ENCODE measurements around the gene CCDC172.

The CCDC172 gene, protein sequence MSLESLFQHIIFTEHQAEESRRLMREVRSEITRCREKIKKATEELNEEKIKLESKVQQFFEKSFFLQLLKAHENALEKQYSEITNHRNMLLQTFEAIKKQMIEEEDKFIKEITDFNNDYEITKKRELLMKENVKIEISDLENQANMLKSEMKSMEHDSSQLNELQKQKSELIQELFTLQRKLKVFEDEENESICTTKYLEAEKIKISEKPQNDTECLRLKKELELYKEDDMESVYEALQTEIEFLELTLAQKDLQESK

DNA sequence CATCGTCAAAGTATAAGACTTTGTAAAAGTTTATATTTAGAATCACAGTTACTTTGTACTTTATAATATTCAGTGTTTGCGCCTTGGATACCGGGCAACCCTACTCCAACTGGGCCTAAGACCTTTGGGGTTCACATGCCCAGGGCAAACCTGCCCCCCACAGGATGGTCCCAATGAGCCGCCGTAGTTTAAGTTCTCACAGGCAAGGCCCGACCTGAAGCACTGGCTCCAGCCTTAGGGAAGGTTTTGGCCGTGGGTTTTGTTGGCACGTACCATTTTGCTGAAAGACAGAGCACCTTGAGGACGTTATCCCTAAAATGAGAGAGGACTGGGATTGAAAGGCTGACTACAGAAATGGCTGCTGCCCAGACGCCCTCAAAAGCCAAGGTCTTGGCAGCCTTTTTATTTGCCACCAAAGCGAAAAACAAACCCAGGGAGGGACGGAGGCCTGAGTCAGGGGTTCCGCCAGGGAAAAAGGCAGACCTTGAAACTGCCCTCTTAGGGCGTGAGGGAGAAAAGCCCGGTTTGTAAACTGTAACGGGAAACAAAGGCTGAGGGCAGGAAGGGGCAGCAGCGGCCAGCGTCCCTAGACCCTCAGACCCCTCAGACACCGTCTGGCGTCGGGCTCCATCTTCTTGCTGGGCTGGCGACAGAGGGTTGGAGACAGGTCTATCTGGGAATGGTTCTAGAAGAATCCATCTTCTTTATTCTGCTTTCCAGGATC lies at the start of gene CCDC172:
Gene CCDC172, plus strand, starts transcription at position 222 of the 724 bp plus-strand sequence. CDS start 564 bp downstream, outside the sequence.
- Histone ChIP-seq H4K20me1 (ENCODE audit: low read depth, low read length) (no peaks in the 10 kb centered on the region), H3K36me3 (ENCODE audit: low read length) (no peaks in the 10 kb centered on the region), H3K9me2 (replicated peaks; ENCODE audit: insufficient read depth, low read length) (no peaks in the 10 kb centered on the region), H3K4me3 (ENCODE audit: insufficient read depth, low read length, poor library complexity, severe bottlenecking) (no peak within 1 kb of the TSS), H3K79me2 (ENCODE audit: insufficient read depth, low read length) (no peaks in the 10 kb centered on the region), H3K27ac (ENCODE audit: low read depth, low read length) (no peak within 1 kb of the TSS), H2AFZ (ENCODE audit: low read depth, low read length, severe bottlenecking) (no peak within 1 kb of the TSS), H3K4me2 (ENCODE audit: low read depth, low read length, poor library complexity, severe bottlenecking) (no peak within 1 kb of the TSS), H3F3A (ENCODE audit: insufficient read depth) (no peaks in the 10 kb centered on the region), H3K9me3 (ENCODE audit: insufficient read depth, low read length) (no peaks in the 10 kb centered on the region), H3K27me3 (ENCODE audit: low read length) (no peaks in the 10 kb centered on the region), H3K9ac (ENCODE audit: low read length) (no peak within 1 kb of the TSS)
- TF ChIP-seq CTCF (IDR thresholded peaks at IDR 0.05; ENCODE audit: insufficient read depth, low read length, poor library complexity, severe bottlenecking), result no peak
- TF ChIP-seq EZH2phosphoT487 (conservative IDR thresholded peaks at IDR 0.05; ENCODE audit: low read length), result no peak

- no peaks in the 10 kb centered on the region for H3K9me2 ChIP-seq (replicated peaks; ENCODE audit: insufficient read depth, low read length)
- H2AFZ ChIP-seq (ENCODE audit: low read depth, low read length, severe bottlenecking), result no peak overlapping the region
- TF ChIP-seq CTCF (IDR thresholded peaks at IDR 0.05; ENCODE audit: insufficient read depth, low read length, poor library complexity, severe bottlenecking), result no peak
- TF ChIP-seq EZH2phosphoT487 (conservative IDR thresholded peaks at IDR 0.05; ENCODE audit: low read length), result no peak
- no peak overlapping the region for H3K4me2 ChIP-seq (ENCODE audit: low read depth, low read length, poor library complexity, severe bottlenecking)
- H3F3A ChIP-seq (ENCODE audit: insufficient read depth), result no peaks in the 10 kb centered on the region
- H3K9me3 ChIP-seq (ENCODE audit: insufficient read depth, low read length), result no peaks in the 10 kb centered on the region
- H4K20me1 ChIP-seq (ENCODE audit: low read depth, low read length), result no peaks in the 10 kb centered on the region
- no peaks in the 10 kb centered on the region for H3K36me3 ChIP-seq (ENCODE audit: low read length)
- H3K79me2 ChIP-seq (ENCODE audit: insufficient read depth, low read length), result no peaks in the 10 kb centered on the region
- H3K9ac ChIP-seq (ENCODE audit: low read length), result no peak overlapping the region
- no peak overlapping the region for H3K4me3 ChIP-seq (ENCODE audit: insufficient read depth, low read length, poor library complexity, severe bottlenecking)
- no peaks in the 10 kb centered on the region for H3K27me3 ChIP-seq (ENCODE audit: low read length)
- no peak overlapping the region for H3K27ac ChIP-seq (ENCODE audit: low read depth, low read length)
Observed at GRCh38 chr10:116276981-116277380, 47.3 kb upstream of the CCDC172 start.

DNA sequence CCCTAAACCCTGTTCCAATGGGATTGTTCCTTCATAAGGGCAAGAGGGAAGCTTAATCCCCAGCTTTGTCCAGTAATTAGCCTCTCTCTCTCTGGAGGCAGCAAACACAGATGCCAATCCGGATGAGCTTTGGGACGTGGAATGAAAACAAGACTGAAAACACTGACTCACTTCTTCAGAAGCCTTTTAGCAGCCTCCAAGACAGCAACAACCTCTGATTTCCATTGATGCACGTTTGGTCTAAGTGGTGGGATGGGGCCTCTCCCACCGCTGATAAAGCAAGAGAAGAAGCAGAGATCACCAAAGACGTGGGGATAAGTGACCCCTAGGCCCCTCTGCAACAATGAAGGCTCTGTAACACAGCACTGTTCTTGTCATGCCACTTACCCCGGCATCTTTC lies 45.4 kb upstream of the CCDC172 start:
- H3K9me2 ChIP-seq (replicated peaks; ENCODE audit: insufficient read depth, low read length), result no peaks in the 10 kb centered on the region
- no peak overlapping the region for H3K27ac ChIP-seq (ENCODE audit: low read depth, low read length)
- H3K9me3 ChIP-seq (ENCODE audit: insufficient read depth, low read length), result no peaks in the 10 kb centered on the region
- no peak for TF ChIP-seq CTCF (IDR thresholded peaks at IDR 0.05; ENCODE audit: insufficient read depth, low read length, poor library complexity, severe bottlenecking)
- no peak for TF ChIP-seq EZH2phosphoT487 (conservative IDR thresholded peaks at IDR 0.05; ENCODE audit: low read length)
- H2AFZ ChIP-seq (ENCODE audit: low read depth, low read length, severe bottlenecking), result no peak overlapping the region
- no peaks in the 10 kb centered on the region for H3F3A ChIP-seq (ENCODE audit: insufficient read depth)
- no peak overlapping the region for H3K9ac ChIP-seq (ENCODE audit: low read length)
- H3K79me2 ChIP-seq (ENCODE audit: insufficient read depth, low read length), result no peaks in the 10 kb centered on the region
- H3K4me2 ChIP-seq (ENCODE audit: low read depth, low read length, poor library complexity, severe bottlenecking), result no peak overlapping the region
- no peak overlapping the region for H3K4me3 ChIP-seq (ENCODE audit: insufficient read depth, low read length, poor library complexity, severe bottlenecking)
- no peaks in the 10 kb centered on the region for H3K36me3 ChIP-seq (ENCODE audit: low read length)
- H4K20me1 ChIP-seq (ENCODE audit: low read depth, low read length), result no peaks in the 10 kb centered on the region
- no peaks in the 10 kb centered on the region for H3K27me3 ChIP-seq (ENCODE audit: low read length)

All from SU-DHL-6 (cell line).